HG03575 (cell line): ENCODE data around the gene ODAD4.
"Not testable (repeated sequence)": the region's sequence is repeated elsewhere in the genome, so short reads cannot be mapped to it uniquely, and the experiment has no call there.

Experiments used
- ATAC-seq: cut with Tn5 transposase; IDR thresholded peaks from one replicate; pipeline ENCODE4 v1.9.1; 2021; ENCODE audit not compliant: unreplicated experiment, insufficient number of reproducible peaks, low FRiP score; ENCODE audit errors: extremely low read depth

ODAD4 gene

DNA sequence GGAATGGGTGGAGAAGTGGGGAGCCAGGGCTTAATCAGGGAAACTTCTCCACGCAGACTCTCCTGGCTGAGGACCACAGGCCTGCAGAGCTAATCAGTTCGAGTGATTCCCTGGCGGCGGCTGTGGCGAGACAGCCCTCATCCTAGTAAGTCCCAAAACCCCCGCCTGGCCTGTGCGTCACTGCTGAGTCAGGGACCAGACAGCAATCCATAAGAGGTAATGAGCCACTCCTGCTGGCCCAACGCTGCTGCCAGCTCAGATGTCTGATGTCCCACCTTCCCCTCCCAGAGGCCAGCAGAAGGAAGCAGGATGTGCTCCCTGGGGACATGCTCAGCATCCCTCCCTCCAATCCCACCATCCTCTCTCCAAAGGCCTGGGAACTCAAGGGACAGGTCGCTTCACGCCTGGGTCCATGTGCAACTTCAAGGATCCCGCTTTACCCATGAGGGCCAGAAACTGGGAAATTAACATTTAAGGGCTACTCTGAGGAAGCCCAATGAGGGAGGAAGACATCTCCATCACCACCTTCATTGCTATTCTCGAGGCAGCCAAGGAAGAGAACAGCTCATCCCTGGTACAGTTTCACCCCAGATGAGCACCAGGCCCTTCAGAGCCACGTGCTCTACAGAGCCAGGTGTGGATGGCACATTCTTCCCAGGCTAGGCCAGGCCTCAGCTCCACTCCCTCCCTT lies 19.6 kb upstream of the ODAD4 start:
- no peak for ATAC-seq

DNA sequence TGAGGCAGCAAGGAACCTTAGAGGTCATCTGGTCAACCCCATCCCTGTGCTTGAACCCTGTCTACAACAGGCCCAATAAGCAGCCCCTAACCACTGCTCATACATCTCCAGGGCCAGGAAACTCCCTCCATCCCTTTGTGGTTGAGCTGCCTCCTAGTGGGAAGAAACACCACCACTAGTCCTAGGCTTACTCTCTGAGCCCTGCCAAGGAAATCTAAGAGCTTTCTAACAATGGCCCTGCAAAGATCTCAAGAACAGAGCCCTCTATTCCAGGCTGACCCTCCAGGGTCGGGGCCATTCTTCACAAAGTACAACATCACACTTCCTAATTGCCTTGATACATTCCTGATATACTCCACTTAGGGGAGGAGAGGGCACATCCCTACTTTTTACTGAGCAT lies 17.5 kb upstream of the ODAD4 start:
- ATAC-seq = no peak

GRCh38 chr17:41913798-41914197 lies 16.6 kb upstream of the ODAD4 start:
- ATAC-seq = no peak

- ATAC-seq = no peak
Measured at GRCh38 chr17:41914358-41914766, 16.1 kb upstream of the ODAD4 start.

- ATAC-seq = no peak
Measured at GRCh38 chr17:41915020-41915419, 15.4 kb upstream of the ODAD4 start.

DNA sequence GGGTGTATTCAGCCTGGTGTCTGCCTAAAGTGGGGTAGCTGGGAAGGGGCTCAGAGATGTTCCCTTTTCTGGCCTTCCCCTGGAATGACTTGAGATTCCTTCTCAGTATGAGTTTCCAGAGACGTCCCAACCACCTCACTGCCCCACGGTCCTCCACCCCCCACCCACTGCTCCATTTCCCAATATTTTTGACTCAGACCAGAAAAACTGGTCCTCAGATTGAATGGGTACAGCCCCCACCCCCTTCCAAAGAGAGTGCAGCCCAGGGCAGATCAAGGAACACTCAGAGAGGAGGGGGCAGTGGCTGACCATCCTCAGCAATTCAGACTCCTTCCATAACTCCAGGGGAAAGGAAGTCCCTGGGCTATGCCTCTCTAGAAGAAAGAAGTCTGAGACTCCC lies 14.9 kb upstream of the ODAD4 start:
- no peak for ATAC-seq

DNA sequence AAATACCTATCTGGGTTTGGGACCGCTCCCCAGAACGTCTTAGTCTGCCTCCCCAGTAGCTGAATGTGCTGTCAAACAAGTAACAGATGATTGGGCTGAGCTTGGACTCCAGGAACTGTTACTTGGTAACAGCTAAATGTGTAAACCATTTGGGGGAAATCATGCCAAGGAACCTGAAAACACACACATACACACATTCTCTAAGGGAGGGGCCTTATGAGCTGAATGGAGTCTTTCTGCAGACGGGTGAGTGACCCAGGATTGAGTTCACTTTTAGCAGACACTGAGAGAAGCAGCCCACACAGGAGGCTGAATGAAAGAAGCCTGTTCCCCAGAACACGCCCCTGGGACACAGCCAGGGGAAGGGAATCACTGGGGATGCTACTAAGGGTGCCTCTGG lies 13.2 kb upstream of the ODAD4 start:
- no peak for ATAC-seq

DNA sequence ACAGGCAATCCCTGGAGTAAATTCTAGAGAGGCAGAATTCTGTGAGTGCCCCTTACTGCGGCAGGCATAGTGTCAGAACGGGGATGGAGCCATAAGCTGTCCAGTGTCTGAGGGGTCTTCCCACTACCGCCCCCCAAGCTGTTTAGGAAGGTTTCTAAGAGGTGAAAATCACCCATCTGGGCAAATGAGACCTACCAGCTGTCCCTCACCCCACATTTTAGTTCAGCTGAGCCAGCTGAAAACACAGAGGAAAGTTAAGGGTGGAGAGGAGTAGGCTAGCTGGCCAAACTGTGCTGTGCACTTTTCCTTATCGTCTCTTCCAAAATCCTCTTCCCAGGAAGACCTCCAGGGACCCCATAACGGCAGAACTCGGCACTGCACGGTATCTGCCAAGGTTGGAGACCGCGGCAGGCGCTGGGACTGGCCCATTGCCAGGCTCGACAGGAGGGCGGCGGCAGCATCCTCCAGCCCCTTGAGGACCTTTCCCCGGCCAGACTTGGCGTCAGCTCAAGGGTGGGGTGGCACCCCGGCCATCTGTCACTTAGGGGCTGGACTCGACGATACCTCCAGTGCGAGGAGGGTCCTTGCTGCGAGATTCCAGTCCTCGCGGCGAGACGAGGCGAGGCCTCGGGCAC lies 12.6 kb upstream of the ODAD4 start:
- ATAC-seq = no peak

DNA sequence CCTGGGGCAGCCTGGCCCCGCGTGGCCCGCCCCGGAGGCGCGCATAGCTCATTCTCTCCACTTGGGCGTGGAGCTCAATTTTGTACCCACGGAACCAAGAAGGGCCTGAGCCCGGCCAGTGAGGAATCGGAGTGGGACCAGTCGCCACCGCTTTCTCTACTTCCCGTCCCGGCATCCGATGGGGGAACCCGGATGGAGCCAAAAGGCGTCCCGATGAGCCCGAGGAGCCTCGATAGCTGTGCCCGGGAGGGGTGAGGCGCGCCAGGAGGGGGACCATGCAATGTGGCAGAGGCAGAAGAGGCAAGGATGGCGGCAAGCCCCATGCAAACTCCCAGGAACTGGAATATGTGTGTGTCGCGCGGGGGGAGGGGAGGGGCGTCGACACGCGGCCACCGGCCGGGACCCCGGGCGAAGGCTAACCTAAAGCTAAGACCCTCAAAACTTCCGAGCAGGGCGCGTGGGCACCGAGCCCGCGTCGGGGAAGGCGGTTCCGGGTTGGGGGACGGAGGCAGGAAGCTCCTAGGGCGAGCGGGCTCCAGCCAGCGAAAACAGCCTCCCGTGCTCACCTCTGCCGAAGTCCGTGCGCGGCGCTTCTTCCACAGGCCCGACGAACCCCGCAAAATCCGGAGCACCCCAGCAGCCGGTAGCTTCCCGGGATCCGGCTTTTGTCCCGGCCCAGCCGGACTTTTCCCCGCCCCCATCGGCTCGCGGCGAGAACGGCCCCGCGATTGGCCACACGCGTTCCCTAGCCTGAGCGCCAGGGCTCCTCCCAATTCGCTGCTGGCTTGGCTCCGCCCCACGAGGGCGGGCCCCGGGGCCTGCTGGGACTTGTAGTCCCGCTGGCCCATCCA lies 11.9 kb upstream of the ODAD4 start, which contains the start of gene ACLY:
Gene ACLY (minus strand): TSS at position 638 of the 851 bp plus-strand sequence. CDS start 5,078 bp downstream, outside the sequence.
- no peak for ATAC-seq

- no peak for ATAC-seq
Measured at GRCh38 chr17:41919165-41919817, 11.1 kb upstream of the ODAD4 start.

DNA sequence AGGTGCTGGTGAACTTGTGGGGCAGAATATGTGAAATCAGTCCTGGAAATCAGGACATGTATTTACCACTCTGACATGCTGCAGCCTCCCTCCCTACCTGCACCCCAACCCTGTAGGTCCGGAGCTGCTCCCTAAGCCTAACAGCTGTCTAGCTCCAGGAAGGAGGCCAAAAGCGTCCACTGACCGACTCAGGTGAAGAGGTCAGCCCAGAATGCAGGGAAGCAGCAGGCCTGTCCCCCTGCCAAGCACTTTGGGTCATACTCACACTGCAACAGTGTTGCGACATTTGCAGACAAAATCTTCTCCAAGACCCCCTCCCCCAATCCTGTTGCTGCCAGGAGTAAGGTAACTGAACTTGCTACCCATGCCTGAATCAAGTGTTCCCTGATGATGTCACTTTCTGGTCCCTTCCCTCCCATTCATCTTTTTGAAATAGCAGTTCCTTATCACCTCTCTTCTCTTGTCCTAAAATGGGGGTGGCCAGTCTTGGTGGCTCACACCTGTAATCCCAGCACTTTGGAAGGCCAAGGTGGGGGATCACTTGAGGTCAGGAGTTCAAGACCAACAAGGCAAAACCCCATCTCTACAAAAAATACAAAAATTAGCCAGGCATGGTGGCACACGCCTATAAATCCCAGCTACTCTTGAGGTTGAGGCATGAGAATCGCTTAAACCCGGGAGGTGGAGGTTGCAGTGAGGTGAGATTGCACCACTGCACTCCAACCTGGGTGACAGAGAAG lies 10.4 kb upstream of the ODAD4 start:
- ATAC-seq = no peak

GRCh38 chr17:41920580-41920955 lies 9.8 kb upstream of the ODAD4 start:
- ATAC-seq = no peak

DNA sequence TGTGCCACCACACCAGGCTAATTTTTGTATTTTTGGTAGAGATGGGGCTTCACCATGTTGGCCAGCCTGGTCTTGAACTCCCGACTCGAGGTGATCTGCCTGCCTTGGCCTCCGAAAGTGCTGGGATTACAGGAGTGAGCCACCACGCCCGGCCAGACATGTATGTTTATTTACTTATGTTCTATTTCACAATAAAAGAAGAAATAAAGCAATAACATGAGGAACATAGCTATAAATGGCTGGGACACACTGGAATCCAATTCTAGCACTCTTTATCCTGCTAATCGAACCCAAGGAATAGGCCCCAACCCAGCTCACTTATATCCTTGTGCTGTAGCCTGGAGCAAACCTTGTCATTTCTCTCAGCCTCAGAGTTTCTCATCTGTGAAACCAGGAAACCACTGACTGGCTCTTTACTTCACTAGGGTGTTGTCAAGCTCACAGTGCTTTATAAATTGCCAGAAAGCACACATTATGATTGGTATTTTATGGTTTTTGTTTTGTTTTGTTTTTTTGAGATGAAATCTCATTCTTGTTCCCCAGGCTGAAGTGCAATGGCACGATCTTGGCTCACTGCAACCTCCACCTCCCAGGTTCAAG lies 4.3 kb upstream of the ODAD4 start:
- no peak for ATAC-seq

DNA sequence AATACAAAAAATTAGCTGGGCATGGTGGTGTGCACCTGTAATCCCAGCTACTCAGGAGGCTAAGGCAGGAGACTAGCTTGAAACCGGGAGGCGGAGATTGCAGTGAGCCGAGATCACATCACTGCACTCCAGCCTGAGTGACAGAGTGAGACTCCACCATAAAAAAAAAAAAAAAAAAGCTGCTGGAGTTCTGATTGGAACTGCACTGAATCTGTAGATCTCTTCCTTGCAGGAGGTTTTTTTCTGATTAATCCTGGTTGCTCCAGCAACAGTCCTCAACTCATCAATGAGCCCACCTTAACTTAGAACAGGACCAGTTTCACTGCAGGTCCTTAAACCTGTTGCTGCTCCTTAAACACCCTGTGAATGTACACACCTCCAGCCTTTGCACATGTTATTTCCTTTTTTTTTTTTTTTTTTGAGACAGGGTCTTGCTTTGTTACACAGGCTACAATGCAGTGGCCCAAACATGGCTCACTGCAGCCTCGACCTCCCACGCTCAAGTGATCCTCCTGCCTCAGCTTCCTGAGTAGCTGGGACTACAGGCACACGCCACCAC lies 1.6 kb upstream of the ODAD4 start:
- no peak for ATAC-seq

DNA sequence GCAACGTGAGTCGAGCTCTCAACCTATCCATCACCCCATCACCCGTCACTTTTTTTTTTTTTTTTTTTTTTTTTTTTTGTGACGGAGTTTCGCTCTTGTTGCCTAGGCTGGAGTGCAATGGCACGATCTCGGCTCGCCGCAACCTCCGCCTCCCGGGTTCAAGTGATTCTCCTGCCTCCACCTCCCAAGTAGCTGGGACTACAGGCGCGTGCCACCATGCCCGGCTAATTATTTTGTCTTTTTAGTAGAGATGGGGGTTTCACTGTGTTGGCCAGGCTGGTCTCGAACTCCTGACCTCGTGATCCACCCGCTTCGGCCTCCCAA lies 378 bp downstream of the ODAD4 start:
- not testable (repeated sequence) for ATAC-seq

DNA sequence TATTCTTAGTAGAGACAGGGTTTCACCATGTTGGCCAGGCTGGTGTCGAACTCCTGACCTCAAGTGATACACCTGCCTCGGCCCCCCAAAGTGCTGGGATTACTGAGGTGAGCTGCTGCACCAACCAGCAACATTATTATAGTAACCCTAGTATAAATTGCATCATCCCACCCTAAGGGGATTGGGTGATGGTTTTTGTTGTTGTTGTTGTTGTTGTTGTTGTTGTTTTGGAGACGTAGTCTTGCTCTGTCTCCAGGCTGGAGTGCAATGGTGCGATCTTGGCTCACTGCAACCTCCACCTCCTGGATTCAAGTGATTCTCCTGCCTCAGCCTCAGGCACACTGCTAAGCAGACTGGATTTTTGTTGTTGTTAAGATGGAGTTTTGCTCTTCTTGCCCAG lies 1.3 kb downstream of the ODAD4 start:
- not testable (repeated sequence) for ATAC-seq

DNA sequence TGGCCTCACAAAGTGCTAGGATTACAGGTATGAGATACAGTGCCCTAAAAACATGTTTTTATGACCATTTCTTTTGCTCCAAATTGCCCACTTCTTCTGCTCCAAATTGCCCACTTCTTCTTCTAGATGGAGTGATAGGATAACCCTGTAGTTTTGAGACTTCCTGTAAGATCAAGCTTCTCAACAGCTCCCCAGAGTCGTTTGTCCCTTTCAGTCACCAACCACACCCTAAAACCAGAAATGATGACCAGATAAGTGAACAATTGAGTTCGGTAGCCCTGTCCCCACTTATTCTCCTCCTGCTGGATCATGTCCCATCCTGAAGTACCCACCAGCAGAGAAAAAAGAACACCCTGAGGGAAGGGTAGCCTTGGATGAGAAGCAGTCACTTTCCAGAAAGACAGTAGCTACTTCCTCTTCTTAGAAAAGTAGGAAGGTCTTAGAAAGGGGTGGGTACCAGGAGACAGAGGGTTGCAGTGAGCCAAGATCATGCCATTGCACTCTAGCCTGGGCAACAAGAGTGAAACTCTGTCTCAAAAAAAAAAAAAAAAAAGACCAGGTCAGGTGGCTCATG lies 2.5 kb downstream of the ODAD4 start:
- ATAC-seq = no peak

GRCh38 chr17:41935641-41936040 lies 5.2 kb downstream of the ODAD4 start:
- ATAC-seq = no peak
